Activated T-cell treated with anti-CD3 and anti-CD28 coated beads for 48 hours (primary cell): Measurements from ENCODE around the gene OLFML3.

Source experiments
- DNase-seq: peaks from one replicate; pipeline ENCODE4 v3.0.0-alpha.2; 2020; ENCODE audit warnings: low read depth

OLFML3 gene

GRCh38 chr1:114025609-114026401 is 46.5 kb downstream of the OLFML3 start:
- DNase-seq: no peak

GRCh38 chr1:114026797-114027196 is 47.5 kb downstream of the OLFML3 start:
- DNase-seq: no peak
